HepG2 (cell line): ENCODE measurements around the gene PIP4K2C. TPM values are rescaled to one million over a fixed set of nuclear protein-coding genes. Genes with fewer than 3 reads are reported as not detected.
A peak's percentile ranks its signal among the peaks of the same experiment; 100 is the strongest.

Source experiments
- MIER3 ChIP-seq: IDR thresholded peaks from 2 replicates; pipeline ENCODE4 v1.6.1; 2016; ENCODE audit warnings: missing compliant biosample characterization, borderline replicate concordance
- NR2F6 ChIP-seq, 2 experiments: IDR thresholded peaks; 2 replicates each; pipeline ENCODE4 v1.6.1; 2016; ENCODE audit warnings: antibody characterized with exemption in 1 of 2, mild to moderate bottlenecking in 1 of 2
- SIN3A ChIP-seq: IDR thresholded peaks from 2 replicates; pipeline ENCODE4 v1.6.1; 2011; ENCODE audit warnings: low read depth, mild to moderate bottlenecking, control low read depth, low read length, borderline replicate concordance
- SMARCE1 ChIP-seq: fragments of 450-650 bp; IDR thresholded peaks from 2 replicates; pipeline ENCODE4 v1.6.1; 2017; ENCODE audit warnings: borderline replicate concordance
- TCF12 ChIP-seq, 2 experiments: fragments of 450-650 bp in 1 of 2; sonication (generic) in 1 of 2; formaldehyde crosslinking in 1 of 2; IDR thresholded peaks; 2 replicates each; pipeline versions ENCODE4 v1.6.1 to v1.8.0; 2017 to 2022; ENCODE audit warnings: antibody characterized with exemption in 1 of 2, mild to moderate bottlenecking in 1 of 2, missing genetic modification reagents in 1 of 2, moderate library complexity in 1 of 2
- ZEB1 ChIP-seq: IDR thresholded peaks from 2 replicates; pipeline ENCODE4 v1.6.1; 2012; ENCODE audit warnings: mild to moderate bottlenecking, low read depth, inconsistent platforms; ENCODE audit not compliant: insufficient replicate concordance
- ZNF431 ChIP-seq: sonication (generic); formaldehyde crosslinking; IDR thresholded peaks from 2 replicates; pipeline ENCODE4 v1.9.0; 2022; ENCODE audit warnings: missing genetic modification reagents, low read depth, mild to moderate bottlenecking, borderline replicate concordance
- polyA plus RNA-seq, 8 experiments: library from polyadenylated mRNA; depleted of rRNA in 3 of 8; stranded (reverse) in 7 of 8; unstranded in 1 of 8; fragments of >200 nt; fragmentation: Illumina TruSeq in 4 of 8; extraction: Trizol in 4 of 8; gene quantifications; 2 replicates each; pipeline versions ENCODE4 v1.2.1 to v1.2.3, GENCODE V29; 2011 to 2016; ENCODE audit warnings: low read depth in 4 of 8, missing spikeins in 1 of 8, mixed read lengths in 1 of 8; ENCODE audit not compliant: insufficient read depth in 1 of 8
- total RNA-seq, 5 experiments: library from RNA; depleted of rRNA; stranded (reverse); fragments of >200 nt; fragmentation: Illumina TruSeq; extraction: Trizol; gene quantifications; 2 replicates each; pipeline ENCODE4 v1.2.3, GENCODE V29; 2016; ENCODE audit warnings: low read depth in 1 of 5
- TF ChIP-seq, protein P1 (sequence below): sonication (generic); formaldehyde crosslinking; IDR thresholded peaks from 2 replicates; pipeline ENCODE4; 2020; ENCODE audit warnings: missing genetic modification reagents, mild to moderate bottlenecking, borderline replicate concordance
- TF ChIP-seq, protein P2 (sequence below): sonication (generic); formaldehyde crosslinking; conservative IDR thresholded peaks from 2 replicates; pipeline ENCODE4 v1.4.0; 2020; ENCODE audit warnings: mild to moderate bottlenecking, missing genetic modification reagents, moderate library complexity
- TF ChIP-seq, protein P3 (sequence below): sonication (generic); formaldehyde crosslinking; IDR thresholded peaks from 2 replicates; pipeline ENCODE4 v1.5.0; 2020; ENCODE audit warnings: missing genetic modification reagents
- TF ChIP-seq, protein P4 (sequence below): sonication (generic); formaldehyde crosslinking; IDR thresholded peaks from 2 replicates; pipeline ENCODE4 v1.5.0; 2020; ENCODE audit warnings: mild to moderate bottlenecking, missing genetic modification reagents, borderline replicate concordance
- TF ChIP-seq, protein P5 (sequence below): sonication (generic); formaldehyde crosslinking; IDR thresholded peaks from 2 replicates; pipeline ENCODE4 v1.8.0; 2022; ENCODE audit warnings: missing genetic modification reagents, mild to moderate bottlenecking, borderline replicate concordance

PIP4K2C gene
- total and polyA plus RNA-seq, 2 of the 13 experiments (the other 11 are each of a cell fraction or from before 2014, with no cell fraction given), result 23.3 to 26.4 TPM

DNA sequence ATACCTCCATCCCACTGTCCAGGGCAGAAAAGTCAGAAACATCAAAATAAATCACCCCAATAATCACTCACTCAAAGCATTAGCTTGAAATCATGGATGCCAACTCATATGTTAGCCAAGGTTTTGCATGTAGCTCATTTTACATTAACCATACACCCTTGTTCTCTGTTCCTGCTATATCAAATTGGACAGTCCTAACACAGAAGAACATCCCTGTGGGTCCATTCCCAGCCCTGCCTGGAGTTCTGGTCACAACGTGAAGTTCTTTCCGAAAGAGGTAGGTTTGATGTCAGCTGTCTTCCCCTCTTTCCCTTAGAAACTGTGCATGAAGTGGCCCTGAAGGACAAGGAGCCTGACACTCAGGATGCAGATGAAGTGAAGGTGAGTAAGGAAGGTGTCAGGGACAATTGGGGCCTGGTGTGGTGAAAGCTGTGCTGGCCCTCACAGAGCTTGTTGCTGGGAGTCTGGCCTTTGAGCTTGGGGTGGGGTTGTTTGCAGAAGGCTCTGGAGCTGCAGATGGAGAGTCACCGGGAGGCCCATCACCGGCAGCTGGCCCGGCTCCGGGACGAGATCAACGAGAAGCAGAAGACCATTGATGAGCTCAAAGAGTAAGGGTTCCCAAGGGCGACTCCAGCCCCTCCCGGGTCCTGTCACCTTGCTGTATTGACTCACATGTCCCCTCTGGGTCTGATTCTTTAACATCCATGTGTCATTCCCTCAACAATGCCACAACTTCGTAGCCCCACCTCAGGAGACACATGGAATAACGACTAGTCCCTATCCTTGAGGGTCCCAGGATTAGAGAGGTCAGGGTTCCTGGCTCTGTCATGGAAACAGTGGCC is 15.0 kb upstream of the PIP4K2C start (continued):
- TF ChIP-seq, protein P1, sequence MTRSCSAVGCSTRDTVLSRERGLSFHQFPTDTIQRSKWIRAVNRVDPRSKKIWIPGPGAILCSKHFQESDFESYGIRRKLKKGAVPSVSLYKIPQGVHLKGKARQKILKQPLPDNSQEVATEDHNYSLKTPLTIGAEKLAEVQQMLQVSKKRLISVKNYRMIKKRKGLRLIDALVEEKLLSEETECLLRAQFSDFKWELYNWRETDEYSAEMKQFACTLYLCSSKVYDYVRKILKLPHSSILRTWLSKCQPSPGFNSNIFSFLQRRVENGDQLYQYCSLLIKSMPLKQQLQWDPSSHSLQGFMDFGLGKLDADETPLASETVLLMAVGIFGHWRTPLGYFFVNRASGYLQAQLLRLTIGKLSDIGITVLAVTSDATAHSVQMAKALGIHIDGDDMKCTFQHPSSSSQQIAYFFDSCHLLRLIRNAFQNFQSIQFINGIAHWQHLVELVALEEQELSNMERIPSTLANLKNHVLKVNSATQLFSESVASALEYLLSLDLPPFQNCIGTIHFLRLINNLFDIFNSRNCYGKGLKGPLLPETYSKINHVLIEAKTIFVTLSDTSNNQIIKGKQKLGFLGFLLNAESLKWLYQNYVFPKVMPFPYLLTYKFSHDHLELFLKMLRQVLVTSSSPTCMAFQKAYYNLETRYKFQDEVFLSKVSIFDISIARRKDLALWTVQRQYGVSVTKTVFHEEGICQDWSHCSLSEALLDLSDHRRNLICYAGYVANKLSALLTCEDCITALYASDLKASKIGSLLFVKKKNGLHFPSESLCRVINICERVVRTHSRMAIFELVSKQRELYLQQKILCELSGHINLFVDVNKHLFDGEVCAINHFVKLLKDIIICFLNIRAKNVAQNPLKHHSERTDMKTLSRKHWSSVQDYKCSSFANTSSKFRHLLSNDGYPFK (CRISPR knock-in tag), result peak; percentile 64; the same call in 1 of the 2 replicates
- peak; percentile 62; the same call in 1 of the 2 replicates for TF ChIP-seq ZNF431 (CRISPR knock-in tag)
- TF ChIP-seq MIER3 (CRISPR knock-in tag), result peak; percentile 35; the same call in 1 of the 2 replicates
- TF ChIP-seq, protein P2, sequence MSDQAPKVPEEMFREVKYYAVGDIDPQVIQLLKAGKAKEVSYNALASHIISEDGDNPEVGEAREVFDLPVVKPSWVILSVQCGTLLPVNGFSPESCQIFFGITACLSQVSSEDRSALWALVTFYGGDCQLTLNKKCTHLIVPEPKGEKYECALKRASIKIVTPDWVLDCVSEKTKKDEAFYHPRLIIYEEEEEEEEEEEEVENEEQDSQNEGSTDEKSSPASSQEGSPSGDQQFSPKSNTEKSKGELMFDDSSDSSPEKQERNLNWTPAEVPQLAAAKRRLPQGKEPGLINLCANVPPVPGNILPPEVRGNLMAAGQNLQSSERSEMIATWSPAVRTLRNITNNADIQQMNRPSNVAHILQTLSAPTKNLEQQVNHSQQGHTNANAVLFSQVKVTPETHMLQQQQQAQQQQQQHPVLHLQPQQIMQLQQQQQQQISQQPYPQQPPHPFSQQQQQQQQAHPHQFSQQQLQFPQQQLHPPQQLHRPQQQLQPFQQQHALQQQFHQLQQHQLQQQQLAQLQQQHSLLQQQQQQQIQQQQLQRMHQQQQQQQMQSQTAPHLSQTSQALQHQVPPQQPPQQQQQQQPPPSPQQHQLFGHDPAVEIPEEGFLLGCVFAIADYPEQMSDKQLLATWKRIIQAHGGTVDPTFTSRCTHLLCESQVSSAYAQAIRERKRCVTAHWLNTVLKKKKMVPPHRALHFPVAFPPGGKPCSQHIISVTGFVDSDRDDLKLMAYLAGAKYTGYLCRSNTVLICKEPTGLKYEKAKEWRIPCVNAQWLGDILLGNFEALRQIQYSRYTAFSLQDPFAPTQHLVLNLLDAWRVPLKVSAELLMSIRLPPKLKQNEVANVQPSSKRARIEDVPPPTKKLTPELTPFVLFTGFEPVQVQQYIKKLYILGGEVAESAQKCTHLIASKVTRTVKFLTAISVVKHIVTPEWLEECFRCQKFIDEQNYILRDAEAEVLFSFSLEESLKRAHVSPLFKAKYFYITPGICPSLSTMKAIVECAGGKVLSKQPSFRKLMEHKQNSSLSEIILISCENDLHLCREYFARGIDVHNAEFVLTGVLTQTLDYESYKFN (CRISPR knock-in tag), result peak; percentile 94
- TF ChIP-seq SMARCE1, result no peak
- TF ChIP-seq, protein P3, sequence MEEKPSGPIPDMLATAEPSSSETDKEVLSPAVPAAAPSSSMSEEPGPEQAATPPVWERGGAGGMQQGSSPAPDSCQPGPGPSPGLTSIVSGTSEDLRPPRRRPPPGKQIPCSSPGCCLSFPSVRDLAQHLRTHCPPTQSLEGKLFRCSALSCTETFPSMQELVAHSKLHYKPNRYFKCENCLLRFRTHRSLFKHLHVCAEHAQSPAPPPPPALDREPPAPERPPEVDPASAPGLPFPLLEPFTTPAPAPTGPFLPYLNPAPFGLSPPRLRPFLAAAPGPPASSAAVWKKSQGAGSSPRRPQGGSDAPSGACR (CRISPR knock-in tag), result peak; percentile 78; the same call in 1 of the 2 replicates
- TF ChIP-seq, protein P4, sequence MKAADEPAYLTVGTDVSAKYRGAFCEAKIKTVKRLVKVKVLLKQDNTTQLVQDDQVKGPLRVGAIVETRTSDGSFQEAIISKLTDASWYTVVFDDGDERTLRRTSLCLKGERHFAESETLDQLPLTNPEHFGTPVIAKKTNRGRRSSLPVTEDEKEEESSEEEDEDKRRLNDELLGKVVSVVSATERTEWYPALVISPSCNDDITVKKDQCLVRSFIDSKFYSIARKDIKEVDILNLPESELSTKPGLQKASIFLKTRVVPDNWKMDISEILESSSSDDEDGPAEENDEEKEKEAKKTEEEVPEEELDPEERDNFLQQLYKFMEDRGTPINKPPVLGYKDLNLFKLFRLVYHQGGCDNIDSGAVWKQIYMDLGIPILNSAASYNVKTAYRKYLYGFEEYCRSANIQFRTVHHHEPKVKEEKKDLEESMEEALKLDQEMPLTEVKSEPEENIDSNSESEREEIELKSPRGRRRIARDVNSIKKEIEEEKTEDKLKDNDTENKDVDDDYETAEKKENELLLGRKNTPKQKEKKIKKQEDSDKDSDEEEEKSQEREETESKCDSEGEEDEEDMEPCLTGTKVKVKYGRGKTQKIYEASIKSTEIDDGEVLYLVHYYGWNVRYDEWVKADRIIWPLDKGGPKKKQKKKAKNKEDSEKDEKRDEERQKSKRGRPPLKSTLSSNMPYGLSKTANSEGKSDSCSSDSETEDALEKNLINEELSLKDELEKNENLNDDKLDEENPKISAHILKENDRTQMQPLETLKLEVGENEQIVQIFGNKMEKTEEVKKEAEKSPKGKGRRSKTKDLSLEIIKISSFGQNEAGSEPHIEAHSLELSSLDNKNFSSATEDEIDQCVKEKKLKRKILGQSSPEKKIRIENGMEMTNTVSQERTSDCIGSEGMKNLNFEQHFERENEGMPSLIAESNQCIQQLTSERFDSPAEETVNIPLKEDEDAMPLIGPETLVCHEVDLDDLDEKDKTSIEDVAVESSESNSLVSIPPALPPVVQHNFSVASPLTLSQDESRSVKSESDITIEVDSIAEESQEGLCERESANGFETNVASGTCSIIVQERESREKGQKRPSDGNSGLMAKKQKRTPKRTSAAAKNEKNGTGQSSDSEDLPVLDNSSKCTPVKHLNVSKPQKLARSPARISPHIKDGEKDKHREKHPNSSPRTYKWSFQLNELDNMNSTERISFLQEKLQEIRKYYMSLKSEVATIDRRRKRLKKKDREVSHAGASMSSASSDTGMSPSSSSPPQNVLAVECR (CRISPR knock-in tag), result peak; percentile 59; the same call in 1 of the 2 replicates
- TF ChIP-seq, protein P5, sequence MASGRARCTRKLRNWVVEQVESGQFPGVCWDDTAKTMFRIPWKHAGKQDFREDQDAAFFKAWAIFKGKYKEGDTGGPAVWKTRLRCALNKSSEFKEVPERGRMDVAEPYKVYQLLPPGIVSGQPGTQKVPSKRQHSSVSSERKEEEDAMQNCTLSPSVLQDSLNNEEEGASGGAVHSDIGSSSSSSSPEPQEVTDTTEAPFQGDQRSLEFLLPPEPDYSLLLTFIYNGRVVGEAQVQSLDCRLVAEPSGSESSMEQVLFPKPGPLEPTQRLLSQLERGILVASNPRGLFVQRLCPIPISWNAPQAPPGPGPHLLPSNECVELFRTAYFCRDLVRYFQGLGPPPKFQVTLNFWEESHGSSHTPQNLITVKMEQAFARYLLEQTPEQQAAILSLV (CRISPR knock-in tag), result 0 out of 2 replicates have a peak, but pooled peaks have one; percentile 42
- TF ChIP-seq TCF12 (IDR thresholded peaks at IDR 0.05), result no peak
- peak; percentile 53; the same call in 1 of the 2 replicates for TF ChIP-seq TCF12 (CRISPR knock-in tag; IDR thresholded peaks at IDR 0.05)
- TF ChIP-seq ZEB1, result no peak
- TF ChIP-seq SIN3A, result peak; percentile 65; the same call in 1 of the 2 replicates
- no peak; the same call in 1 of the 2 replicates for TF ChIP-seq NR2F6 (IDR thresholded peaks at IDR 0.05)
- TF ChIP-seq NR2F6 (CRISPR knock-in tag; IDR thresholded peaks at IDR 0.05), result peak; percentile 59; the same call in 1 of the 2 replicates
